NCI-H187 treated with DMSO at 0.1 percent for 48 hours (cell line): ENCODE results near the gene THSD7B.
A peak's percentile ranks its signal among the peaks of the same experiment; 100 is the strongest.
"Not testable (repeated sequence)": the region's sequence is repeated elsewhere in the genome, so short reads cannot be mapped to it uniquely, and the experiment has no call there.

Experiments
- DNase-seq: peaks from one replicate; lab custom pipeline; 2025; lab: John Stamatoyannopoulos, UW

The THSD7B gene

DNA sequence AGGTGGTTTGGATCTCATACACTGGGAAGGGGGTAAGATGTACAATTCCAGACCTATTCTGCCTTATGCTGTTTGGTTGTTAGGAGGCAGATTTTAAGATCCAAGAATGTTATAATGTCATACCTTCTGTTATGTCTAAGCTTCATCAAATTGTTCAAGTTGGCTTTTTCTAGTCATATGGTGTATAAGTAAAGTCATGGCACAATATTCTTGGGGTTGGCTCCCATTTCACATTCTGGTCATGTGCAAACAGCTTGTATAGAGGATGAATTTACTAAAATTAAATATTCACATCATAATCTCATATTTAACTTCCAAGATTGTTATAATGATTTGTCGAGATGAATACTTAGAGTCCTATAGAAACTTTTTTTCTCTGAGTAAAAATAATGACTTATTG is 774.0 kb downstream of the THSD7B start:
- no peak for DNase-seq

DNA sequence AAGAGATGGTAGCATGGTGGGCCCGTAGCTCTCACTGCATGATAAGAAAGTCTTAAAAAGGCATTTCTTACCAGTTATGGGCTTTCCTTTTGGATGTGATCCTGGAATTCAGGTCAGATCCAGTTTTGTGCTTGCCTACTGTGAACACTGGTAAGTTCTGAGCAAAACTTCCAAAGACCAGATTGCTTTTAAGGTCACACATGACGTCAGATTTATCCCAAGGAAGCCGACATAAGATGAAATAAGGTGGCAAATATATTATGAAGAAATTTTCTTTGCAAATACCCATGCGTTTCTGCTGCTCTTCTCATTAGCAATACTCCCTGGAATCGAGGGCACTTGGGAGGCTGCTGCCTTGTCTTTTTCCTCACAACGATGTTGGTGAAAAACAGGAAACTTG is 782.5 kb downstream of the THSD7B start:
- DNase-seq, result no peak

DNA sequence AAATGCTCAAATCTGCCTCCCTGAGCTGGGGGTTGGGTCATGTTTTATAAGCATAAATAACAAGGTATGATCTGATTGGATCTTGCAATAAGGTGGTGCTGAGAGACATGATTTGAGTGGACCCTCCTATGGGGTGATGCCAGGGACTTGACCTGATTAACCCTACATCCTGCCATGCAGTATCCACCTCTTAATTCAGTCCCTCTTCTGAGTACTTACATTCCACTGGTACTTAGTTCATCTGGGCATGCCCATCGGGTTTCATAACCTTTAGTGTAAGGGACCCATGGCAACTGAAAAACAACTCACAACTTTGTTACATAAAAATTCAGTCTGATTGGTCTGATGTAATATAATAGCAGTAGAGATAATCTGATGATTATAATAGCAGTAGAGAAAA is 801.0 kb downstream of the THSD7B start:
- DNase-seq, result no peak

DNA sequence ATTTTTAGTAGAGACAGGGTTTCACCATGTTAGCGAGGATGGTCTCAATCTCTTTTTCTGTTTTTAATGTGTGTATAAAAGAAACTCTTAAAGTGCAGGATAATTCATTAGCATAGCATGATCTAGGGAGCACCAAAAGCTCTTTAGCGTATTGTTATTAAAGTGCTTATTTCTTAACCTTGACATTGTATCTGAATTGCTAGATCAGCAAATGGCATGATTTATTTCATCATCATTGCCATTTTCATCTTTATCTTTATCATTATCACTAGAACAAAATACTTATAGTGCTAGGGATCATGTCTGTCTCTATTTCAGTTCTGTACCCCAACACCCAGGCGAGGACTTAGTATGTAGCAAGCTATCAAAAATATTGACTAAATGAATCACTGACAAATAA is 805.1 kb downstream of the THSD7B start:
- DNase-seq, result no peak

DNA sequence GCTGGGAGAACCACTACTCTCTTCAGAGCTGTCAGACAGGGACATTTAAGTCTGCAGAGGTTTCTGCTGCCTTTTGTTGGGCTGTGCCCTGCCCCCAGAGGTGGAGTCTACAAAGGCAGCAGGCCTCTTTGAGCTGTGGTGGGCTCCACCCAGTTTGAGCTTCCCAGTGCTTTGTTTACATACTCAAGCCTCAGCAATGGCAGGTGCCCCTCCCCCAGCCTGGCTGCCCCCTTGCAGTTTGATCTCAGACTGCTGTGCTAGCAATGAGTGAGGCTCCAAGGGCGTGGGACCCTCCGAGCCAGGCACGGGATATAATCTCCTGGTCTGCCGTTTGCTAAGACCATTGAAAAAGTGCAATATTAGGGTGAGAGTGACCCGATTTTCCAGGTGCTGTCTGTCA is 822.5 kb downstream of the THSD7B start:
- not testable (repeated sequence) for DNase-seq

DNA sequence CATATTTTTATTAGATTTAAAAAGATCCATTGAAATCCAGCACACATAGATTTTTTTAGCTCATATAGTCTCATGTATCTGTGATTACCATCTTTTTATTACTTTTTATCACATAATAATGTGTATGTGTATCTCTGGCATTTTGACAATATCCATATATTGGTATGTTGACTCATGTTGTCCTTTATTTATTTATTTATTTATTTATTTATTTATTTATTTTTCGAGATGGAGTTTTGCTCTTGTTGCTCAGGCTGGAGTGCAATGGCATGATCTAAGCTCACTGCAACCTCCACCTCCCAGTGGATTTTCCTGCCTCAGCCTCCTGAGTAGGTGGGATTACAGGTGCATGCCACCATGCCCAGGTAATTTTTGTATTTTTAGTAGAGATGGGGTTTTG is 823.2 kb downstream of the THSD7B start:
- not testable (repeated sequence) for DNase-seq

DNA sequence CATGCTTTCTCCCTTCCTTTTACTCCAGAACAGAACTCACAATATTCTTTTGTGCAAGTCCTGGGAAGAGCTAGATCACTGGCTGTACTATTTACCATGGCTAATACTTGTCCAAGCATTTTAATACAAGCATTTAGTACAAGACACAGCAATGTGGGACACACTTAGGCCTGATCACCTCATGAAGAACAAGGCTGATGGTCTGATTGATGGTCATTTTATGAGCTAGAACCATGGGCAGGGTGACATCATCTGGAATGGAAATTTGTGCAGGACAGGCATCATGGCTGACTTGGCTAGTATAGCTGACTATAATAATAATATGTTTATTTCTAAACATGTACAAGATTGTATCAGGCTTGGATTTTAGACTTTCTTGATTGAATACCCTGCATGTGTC is 824.8 kb downstream of the THSD7B start:
- DNase-seq, result no peak

DNA sequence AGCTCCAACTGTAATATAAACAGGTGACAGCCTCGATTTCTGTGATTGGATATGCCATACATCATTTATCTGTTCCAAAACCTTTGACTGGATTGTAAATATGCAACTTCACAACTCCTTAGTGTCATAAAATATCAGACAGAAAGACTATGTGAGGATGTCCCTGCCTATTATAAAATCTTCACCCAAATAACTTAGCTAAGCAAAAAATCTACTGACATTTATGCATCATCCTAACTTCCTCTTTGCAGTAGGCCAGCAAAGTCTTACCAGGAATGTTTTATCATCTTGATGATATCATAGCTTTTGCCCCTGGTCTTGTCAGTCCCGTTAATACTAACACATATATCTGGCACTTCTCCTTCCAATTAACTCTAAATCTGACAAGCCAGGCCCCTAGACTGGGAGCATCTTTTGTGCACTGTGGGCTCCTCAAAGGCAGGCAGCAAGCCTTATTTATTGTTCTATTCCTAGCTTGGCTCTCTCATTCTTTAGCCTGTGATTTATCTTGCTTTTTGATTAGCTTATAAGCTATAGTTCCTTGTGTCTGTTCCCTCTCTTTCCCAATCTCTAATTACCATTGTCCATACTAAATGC is 842.5 kb downstream of the THSD7B start:
- DNase-seq, result no peak

DNA sequence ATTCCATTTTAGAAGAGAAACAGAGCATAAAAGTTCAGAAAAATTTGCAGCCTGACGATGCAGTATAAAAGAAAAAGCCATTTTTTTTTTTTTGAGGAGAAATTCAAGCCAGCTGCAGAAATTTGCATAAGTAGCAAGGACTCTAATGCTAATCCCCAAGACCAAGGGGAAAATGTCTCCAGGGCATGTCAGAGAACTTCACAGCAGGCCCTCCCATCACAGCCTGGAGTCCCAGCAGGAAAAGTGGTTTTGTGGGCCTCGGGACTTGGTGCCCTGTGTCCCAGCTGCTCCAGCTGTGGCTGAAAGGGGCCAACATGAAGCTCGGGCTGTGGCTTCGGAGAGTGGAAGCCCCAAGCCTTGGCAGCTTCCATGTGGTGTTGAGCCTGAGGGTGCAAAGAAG is 873.6 kb downstream of the THSD7B start:
- no peak for DNase-seq

DNA sequence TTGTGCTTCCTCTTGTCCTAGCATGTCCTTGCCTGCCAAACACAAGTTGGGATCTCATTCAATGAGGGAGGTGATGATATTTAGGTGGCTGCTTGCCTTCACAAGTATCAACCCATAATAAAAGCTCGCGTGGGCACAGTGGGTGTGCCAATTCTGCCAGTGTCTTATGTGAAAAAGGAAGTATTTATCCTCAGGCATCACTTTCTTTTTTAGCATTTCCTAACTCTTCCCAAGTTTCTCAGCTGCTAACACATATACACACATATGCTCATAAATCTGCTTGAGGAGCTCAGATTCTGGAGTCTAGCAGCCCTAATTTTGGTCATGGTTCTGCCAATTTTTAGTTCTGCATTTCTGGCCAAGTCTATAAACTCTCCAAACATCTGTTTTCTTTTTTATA is 879.4 kb downstream of the THSD7B start:
- no peak for DNase-seq

DNA sequence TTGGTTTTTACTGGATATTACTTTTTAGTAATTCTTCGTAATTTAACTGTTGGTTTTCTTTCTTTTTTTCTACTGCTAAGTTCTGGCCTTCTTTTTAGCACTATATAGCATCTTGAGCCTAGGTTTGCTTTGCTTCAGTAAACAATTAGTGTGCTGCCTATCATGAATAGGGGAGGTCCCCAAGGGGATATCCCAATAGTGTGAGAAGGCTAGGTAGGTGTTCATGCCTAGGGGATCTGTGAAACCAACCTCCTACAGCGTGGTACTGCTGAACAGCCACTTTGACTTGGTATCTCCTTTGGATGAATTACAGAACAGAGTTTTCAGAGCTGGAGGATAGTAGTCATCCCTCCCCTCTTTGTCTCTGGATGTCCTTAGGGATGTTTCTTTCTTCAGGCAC is 888.7 kb downstream of the THSD7B start:
- DNase-seq, result no peak

DNA sequence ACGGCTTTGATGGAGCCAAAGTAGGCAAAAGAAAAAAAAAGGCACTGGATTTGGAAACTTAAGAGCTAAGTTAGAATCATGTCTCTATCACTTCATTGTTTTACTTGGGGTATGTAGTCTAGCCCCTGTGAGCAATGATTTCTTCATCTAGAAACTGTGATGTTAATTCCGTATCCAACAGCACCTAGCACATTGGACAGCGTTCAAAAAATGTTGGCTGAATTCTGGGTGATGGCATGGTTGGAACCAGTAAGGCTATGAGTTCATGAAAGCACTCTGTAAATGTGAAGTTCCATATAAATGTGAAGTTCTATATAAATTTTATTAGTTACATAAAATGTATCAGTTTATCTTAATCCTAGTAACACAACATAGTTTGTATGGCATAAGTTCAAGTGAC is 890.5 kb downstream of the THSD7B start:
- no peak for DNase-seq

DNA sequence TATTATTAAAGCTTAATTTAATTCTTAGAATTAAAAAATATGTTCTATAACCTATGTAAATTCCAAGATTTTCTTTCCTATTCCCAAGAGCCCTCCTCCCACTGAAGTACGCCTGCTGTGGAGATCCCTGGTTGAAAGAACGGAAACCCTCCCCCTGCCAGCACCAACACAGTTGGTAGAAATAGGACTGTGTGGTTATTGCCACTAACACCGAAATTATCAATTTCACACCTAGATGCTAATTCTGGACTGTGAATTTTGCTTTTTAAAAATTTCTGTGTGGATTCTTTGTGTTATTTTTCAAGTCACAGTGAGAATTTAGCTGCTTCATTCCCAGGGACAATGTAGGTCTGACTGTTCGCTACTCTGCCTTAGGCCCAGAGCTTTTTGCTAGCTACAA is 893.1 kb downstream of the THSD7B start:
- no peak for DNase-seq

DNA sequence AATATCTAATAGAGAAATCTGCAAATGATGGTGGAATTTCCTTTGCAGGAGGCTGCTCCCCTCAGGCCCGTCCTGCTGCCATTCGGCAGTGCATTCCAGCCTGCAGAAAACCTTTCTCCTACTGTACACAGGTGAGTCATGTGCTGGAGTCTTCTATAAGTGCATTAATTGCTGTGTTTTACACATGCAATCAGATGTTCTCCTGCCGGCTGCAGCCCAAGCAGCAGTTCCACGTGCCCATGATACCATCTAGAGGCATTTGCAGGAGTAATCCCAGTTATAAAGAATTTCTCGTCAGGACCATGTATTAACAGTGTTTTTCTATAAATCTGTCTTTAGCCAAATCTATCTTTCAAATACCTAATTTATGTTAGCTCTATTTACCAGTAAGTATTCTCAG is 894.3 kb downstream of the THSD7B start:
- DNase-seq, result peak; percentile 14

DNA sequence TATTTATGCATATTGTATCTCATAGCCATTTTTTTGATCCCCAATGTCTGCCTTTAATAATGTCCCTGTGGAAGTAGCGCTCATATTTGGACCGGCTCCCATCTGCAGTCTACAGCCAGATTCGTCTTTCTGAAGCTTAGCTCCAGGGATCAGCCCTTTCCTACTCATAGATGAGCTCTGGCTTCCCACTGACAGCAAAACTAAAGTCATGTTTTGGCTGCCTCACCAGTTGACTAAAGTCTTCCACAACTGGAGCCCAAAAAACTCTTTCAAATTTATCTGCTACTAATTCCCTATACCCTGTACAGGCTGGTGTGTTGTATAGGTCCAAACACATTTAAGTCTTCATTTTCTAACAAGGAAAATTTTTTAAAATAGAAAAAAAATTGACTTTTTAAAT is 904.8 kb downstream of the THSD7B start:
- DNase-seq, result no peak

DNA sequence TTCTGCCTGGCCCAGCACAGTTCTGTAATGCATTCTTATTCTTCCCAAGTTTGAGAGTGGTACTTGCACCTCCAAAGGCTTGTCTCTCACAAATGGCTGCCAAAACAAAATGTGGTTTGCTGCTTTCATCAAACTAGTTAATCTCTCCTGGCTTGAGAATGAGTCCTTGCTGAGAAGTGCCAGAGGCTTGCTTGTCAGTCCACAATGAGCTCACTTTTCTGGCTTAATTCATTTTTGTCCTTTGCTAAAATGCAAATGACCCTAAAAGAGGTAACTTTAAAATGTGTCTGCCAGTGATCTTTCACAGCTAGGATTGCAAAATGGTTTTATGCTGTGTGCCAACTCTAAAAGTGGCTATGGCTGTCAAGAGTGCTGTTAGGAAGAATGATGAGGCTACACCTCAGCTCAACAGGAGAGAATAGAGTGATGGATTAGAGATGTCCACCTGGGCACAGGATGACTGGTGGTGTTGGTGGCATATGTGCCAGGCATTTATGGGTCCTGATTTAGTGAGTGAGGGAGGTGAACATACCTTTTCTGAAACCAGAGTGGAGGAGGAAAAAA is 907.7 kb downstream of the THSD7B start:
- no peak for DNase-seq

DNA sequence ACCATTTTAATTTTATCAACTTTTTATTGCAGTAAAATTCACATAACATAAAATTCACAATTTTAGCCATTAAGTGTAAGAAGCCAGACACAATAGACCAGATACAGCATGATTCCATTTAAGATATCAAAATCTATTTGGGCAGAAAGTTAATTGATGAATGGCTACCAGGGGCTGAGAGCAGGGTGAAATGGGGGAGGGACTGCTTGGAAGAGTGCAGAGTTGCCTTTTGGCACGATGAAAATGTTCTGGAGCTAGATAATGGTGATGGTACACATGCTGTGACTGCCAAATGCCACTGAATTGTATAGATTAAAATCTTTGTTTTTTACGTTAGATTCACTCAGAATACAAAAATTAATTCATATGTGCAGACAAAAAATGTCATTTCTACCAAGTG is 909.6 kb downstream of the THSD7B start:
- DNase-seq, result no peak

DNA sequence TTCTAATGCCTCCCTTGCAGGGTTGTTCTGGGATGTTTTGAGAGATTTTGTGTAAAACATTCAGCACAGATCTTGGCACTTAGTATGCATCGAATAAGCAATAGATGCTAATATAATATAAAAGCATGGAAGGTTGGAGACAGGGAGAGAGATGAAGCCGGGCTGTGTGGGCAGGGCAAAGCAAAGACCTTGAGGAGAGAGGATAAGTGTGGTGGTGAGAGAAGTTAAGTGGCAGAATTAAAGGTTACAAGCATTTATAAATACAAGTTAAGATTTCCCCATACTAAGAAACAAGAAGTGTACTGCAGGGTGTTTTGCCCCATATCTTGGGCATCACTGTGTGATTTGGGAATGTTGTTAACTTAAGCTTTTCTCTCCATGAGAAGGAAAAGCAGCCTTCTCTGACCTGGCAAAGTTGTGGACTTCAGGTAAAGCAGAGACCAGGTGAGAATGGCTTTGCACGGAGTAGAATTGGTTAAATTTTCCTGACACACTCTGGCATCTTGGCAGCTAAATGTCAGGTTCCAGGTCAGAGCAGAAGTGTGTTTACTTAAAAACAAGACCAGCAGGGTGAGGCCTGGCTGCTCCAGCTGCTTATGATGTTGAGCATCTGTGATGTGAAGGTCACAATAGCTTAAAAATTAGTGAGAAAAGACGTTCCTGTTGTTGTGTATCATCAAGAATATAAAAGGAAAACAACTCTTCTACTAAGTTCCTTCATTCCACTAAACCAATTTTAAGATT is 910.4 kb downstream of the THSD7B start:
- DNase-seq, result no peak

DNA sequence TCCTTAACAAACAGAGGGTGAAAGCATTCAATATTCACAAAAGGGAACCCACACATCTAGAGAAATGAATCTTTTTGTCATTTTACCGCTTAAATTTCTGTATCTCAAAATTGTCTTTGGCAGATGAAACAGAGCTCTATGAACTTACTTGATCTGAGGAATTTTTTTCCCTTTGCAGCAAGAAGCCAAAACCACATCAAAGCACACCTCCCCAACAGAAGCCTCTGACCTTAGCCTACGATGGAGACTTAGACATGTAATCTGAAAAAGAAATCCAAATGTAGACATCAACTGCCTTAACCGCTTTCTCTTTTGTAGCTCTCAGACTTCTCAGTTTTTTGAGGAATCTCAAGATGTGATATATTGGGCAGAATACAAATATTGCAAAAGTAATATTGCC is 911.0 kb downstream of the THSD7B start:
- DNase-seq, result no peak

DNA sequence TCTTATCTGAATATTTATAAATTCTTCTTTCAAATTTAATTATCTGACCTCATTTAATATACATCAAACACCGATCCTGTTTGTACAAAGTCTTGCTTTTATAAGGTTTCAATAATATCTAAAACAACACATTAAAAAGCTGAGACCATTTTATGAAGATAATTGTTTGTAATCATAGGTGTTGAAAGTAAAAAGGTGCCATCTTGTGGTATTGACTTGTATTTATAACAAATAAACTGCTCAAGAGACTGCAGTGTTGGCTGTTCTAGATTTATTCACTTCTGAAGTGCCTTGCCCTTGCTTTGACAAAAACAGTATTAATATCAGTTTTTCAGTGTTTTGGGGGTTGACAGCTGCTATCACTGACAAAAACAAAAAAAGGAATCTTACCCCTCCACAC is 912.1 kb downstream of the THSD7B start:
- DNase-seq, result no peak

DNA sequence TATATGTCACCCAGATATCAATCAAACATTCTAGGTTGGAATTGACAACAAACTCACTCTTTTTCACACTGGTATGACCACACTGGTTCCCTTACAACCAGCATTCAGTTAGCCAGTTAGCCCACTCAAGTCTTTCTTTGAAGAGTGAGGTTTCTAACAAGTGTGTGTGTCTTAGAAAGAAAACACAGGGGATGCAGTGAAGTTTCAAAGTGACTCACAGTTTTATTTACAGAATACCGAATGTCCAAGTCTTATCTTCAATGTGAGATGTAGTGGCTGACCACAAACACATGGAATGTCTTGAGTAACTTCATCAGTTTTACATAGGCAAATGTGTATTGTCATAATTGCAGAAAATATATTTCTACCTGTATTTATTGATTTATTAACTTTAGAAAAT is 924.2 kb downstream of the THSD7B start:
- no peak for DNase-seq

DNA sequence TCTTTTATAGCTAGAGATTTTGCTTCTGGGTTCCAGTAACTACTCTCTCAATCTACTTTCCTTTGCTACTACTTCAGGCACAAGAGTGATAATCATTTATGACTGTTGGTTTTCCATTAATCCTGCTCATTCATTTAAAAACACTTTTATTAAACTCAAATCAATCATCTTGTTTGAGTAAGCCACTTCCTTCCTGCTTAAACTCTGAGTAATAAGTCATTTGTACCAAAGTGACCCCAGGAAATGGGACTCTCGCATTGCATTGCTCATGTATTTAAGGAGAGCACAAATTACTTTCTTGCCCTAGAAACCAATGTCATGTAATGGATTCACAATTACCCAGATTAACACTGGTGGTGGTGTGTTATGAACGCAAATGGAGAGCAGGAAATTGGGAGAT is 928.2 kb downstream of the THSD7B start:
- no peak for DNase-seq

DNA sequence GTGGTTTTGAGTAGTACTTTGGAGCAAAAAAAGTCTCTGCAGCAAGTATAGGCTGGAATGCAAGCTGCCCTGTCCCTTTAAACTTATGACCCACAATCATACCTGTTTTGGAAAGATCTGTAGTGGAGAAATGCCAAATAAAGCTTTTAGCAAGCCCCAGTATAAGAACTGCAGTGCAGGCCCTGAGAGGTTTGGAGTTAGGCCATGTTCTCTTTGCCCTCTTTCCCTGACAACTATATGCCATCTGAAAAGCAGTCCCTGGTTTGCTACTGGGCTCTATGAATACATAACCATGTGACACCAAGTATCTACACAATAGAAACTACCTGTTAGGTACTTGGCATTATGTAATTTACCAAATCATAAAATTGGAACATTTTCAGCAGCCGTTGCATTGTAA is 931.6 kb downstream of the THSD7B start:
- DNase-seq, result no peak

DNA sequence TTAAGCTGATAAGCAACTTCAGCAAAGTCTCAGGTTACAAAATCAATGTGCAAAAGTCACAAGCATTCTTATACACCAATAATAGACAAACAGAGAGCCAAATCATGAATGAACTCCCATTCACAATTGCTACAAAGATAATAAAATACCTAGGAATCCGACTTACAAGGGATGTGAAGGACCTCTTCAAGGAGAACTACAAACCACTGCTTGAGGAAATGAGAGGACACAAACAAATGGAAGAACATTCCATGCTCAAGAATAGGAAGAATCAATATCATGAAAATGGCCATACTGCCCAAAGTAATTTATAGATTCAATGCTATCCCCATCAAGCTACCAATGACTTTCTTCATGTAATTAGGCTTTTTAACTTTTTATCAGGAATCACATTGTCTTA is 934.9 kb downstream of the THSD7B start:
- DNase-seq, result not testable (repeated sequence)
